ACC112 (cell line): Measurements from ENCODE around the gene POPDC2.
A peak's percentile ranks its signal among the peaks of the same experiment; 100 is the strongest.
"Not testable (repeated sequence)": the region's sequence is repeated elsewhere in the genome, so short reads cannot be mapped to it uniquely, and the experiment has no call there.

Experiments used
- H2AFZ ChIP-seq: fragments of 200-600 bp; sonication (generic); one replicate; pipeline ENCODE4 v1.6.0; 2017; ENCODE audit warnings: antibody characterized with exemption, low read length; ENCODE audit not compliant: unreplicated experiment
- H3K27ac ChIP-seq: fragments of 200-600 bp; sonication (generic); 2 replicates; pipeline ENCODE4 v1.5.1; 2014; ENCODE audit warnings: low read depth, mild to moderate bottlenecking, antibody characterized with exemption, low read length, moderate library complexity
- H3K27me3 ChIP-seq: fragments of 200-600 bp; sonication (generic); 2 replicates; pipeline ENCODE4 v1.6.1; 2014; ENCODE audit warnings: mild to moderate bottlenecking, antibody characterized with exemption, low read length, moderate library complexity, mixed read lengths; ENCODE audit not compliant: insufficient read depth
- H3K36me3 ChIP-seq: fragments of 200-600 bp; sonication (generic); 2 replicates; pipeline ENCODE4 v1.6.1; 2016; ENCODE audit warnings: mild to moderate bottlenecking, antibody characterized with exemption, low read length, moderate library complexity, mixed read lengths; ENCODE audit not compliant: insufficient read depth
- H3K4me1 ChIP-seq: fragments of 200-600 bp; sonication (generic); one replicate; pipeline ENCODE4 v1.6.1; 2016; ENCODE audit warnings: low read length, mixed read lengths; ENCODE audit not compliant: insufficient read depth, unreplicated experiment, control insufficient read depth
- H3K4me3 ChIP-seq: fragments of 200-600 bp; sonication (generic); 2 replicates; pipeline ENCODE4 v1.5.1; 2014; ENCODE audit warnings: mild to moderate bottlenecking, low read depth, low read length
- H3K79me2 ChIP-seq: fragments of 200-600 bp; sonication (generic); one replicate; pipeline ENCODE4 v1.6.0; 2016; ENCODE audit warnings: low read length; ENCODE audit not compliant: control insufficient read depth, unreplicated experiment, insufficient read depth

Gene POPDC2

DNA sequence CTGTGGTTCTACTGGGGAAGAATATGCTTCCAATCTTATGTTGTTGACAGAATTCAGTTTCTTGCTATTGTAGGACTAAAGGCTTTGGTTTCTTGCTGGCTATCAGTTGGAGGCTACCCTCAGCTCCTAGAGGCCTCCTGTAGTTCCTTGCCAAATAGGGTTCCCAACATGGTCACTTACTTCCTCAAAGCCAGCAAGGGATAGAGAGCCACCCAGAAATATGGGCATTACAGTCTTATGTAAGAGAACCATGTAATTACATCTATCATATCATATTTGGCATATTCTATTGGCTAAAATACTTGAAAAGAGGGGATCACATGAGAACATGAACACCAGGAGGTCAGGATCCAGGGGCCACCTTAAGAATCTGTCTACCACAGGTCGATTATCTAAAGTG is 23.0 kb upstream of the POPDC2 start:
- H3K4me1 ChIP-seq: no peaks in the 10 kb centered on the region

DNA sequence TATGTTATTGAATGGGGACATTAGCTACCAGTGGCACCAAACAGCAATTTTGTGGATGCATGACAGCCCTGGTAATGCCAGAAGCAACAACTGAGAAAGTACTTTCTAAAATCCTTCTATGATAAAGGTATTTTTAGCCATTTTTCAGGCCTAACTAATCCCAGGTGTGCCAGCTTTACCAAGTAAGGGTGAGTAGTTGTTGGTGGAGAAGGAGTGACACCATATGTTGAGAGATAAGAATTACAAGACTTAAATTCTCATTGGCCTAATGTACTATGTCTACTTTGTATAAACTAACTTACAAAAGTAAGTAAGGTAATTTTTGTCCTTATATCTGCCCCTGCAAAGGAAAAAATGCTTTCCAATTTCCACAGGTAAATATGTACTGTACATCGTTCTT is 20.9 kb upstream of the POPDC2 start:
- Histone ChIP-seq H3K27me3 (no peaks in the 10 kb centered on the region), H3K27ac (no peak overlapping the region), H3K4me1 (peaks cover 5% of the 10 kb centered on the region), H3K79me2 (peaks cover 4% of the 10 kb centered on the region), H3K4me3 (no peak overlapping the region), H3K36me3 (no peaks in the 10 kb centered on the region), H2AFZ (no peak overlapping the region)

More for the DNA sequence above, 23.0 kb upstream of the POPDC2 start:
- H3K27ac ChIP-seq: no peak overlapping the region
- no peaks in the 10 kb centered on the region for H3K27me3 ChIP-seq
- no peaks in the 10 kb centered on the region for H3K36me3 ChIP-seq
- H3K4me3 ChIP-seq: no peak overlapping the region
- H3K79me2 ChIP-seq: no peaks in the 10 kb centered on the region
- no peak overlapping the region for H2AFZ ChIP-seq

DNA sequence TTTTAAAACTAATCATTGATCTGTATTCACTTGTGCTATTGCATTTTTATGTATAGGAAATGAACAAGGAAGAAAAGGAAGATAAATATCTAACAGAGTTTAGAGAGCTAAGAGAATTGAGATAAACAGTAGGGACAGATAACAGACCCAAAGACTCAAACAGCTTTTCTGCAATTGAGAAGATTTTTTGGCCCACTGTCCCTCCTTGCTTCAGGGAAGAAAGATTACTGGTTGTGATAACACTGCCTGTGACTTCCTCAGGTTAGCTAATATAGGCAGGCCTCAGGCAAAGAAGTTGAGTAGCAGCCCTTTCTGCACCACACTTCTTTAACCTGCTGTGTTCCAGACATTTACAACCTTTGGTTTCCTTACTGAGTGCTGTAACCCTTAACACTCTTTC is 19.5 kb upstream of the POPDC2 start:
- Histone ChIP-seq H3K27me3 (no peaks in the 10 kb centered on the region), H3K27ac (no peak overlapping the region), H3K79me2 (peaks cover 18% of the 10 kb centered on the region), H2AFZ (no peak overlapping the region), H3K4me3 (no peak overlapping the region), H3K36me3 (no peaks in the 10 kb centered on the region), H3K4me1 (peaks cover 18% of the 10 kb centered on the region)

DNA sequence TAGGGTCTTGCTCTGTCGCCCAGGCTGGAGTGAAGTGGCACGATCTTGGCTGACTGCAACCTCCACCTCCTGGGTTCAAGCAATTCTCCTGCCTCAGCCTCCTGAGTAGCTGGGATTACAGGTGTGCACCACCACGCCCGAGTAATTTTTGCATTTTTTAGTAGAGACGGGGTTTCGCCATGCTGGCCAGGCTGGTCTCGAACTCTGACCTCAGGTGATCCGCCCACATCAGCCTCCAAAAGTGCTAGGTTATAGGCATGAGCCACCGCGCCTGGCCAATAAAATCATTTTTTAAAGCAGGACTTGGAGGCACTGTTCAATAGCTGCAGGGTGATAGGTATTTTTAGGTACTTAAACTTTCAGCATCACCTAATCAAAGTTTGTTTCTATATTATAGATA is 17.8 kb upstream of the POPDC2 start:
- not testable (repeated sequence) for H3K27me3 ChIP-seq, H3K27ac ChIP-seq, H2AFZ ChIP-seq, H3K36me3 ChIP-seq, H3K4me3 ChIP-seq
- Histone ChIP-seq H3K79me2 (peaks cover 19% of the 10 kb centered on the region), H3K4me1 (peaks cover 18% of the 10 kb centered on the region)

DNA sequence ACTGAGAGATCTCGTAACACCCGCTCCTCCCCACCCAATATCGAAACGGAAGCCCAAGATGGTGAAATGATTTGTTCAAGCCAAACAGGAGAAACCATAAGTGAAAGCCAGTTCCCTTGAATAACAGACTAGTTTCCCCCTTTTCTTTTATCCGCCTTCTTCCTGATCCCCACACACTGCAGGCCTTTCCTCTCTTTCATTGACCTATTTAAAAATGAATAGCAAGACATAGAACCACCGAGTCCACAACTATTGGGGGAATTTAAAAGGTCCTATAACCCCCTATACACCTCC is 17.2 kb upstream of the POPDC2 start:
- Histone ChIP-seq H3K4me1 (peaks cover 18% of the 10 kb centered on the region), H3K36me3 (no peaks in the 10 kb centered on the region), H3K27me3 (no peaks in the 10 kb centered on the region), H2AFZ (peak overlapping the region; percentile 98), H3K79me2 (peaks cover 19% of the 10 kb centered on the region), H3K4me3 (peak overlapping the region; percentile 86), H3K27ac (peak overlapping the region; percentile 72)

DNA sequence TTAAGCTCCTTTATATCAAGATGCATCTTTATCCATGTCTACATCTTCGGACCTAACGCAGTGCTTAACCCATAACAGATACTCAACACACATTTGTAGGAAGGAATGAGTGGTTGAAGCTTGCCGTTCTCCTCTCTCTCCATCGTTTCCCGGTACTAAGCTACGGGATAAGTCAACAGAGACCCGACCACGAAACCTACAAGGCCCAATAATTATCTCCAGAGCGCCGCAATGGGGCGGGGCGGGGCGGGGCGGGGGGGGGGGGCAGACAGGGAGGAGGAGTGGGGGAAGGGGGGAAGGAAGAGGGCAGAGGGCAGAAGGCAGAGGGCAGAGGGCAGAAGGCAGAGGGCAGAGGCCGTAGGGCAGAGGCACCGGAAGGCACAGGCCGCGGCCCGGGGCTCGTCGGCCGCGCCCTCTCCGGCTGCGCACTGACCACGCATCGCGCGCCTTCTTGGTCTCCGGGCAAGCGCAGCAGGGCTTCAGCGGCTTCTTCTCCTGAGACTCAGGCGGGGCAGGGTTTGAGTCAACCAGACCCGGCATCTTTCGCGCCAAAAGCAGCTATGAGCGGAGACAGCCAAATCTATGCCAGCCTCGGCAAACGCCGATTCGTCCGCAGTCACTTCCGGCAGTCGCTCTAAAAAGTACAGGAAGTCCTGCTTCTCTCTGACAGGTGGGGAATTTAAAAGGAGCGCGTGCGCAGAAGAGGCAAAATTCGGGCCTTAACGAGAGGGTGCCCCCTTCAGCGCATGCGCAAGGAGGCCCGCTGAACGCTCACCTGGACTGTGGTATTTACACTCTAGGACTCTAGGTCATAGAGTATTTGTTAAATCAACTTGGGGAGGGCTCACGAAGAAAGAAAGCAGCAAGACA is 16.6 kb upstream of the POPDC2 start, which contains the start of gene COX17:
Gene COX17, minus strand, starts transcription at position 636 of the 870 bp plus-strand sequence. Its CDS starts 96 bp downstream, at position 540.
- Histone ChIP-seq H3K4me1 (peaks cover 18% of the 10 kb centered on the region), H3K27ac (peak within 1 kb of the TSS; percentile 72), H3K27me3 (no peaks in the 10 kb centered on the region), H3K4me3 (peak within 1 kb of the TSS; percentile 86), H3K79me2 (peaks cover 19% of the 10 kb centered on the region), H2AFZ (peak within 1 kb of the TSS; percentile 98), H3K36me3 (peaks cover 4% of the 10 kb centered on the region; the same call in 1 of the 2 replicates)

DNA sequence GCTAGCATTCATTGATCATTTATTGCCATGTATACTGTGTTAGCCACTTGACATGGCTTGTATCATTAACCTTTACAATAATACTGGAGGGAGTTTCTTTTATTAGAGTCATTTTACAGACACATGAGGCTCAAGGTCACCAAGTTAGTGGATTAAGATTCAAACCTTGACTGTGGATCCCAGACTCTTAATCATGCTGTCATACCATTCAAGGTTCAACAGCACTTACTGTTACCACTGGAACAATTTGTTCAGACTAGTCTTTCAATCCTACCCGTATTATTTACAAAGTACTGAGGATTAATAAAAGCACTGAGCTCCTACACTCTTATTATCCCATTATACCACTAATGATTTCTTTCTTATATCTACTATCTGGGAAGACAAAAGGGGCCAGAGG is 15.6 kb upstream of the POPDC2 start:
- Histone ChIP-seq H3K4me1 (peaks cover 18% of the 10 kb centered on the region), H3K4me3 (peak overlapping the region; percentile 86), H3K36me3 (peaks cover 5% of the 10 kb centered on the region; the same call in 1 of the 2 replicates), H2AFZ (peak overlapping the region; percentile 94), H3K27ac (peak overlapping the region; percentile 72), H3K27me3 (no peaks in the 10 kb centered on the region), H3K79me2 (peaks cover 19% of the 10 kb centered on the region)

DNA sequence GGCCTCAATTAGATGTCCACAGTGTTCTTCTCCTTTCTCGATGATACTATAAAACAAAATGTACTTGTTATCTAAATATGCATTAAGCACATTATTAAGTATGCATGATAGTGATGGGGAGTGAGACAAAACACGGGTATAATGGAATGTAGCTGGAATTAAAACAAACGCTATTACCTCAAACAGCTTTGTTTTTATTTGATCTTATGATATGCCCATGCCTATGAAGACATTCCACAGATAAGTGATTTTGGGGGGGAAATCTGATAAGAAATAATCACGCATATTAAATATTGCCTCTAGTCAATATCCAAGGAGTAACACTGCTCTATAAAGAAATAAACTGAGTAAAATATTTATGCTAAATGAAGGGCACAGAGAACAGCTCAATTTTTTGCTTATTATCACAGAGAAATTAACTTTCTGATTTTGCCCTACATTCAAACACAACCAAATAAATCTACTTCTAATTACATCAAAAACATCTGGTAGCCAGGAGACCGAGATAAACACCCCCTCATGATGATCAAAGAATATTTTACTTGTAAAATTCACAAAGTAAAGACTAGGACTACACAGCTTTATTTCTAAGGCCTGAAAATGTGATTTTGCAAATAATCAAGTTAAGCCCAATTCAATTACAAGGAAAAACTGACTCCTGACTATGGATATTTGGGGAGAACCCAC is 14.9 kb upstream of the POPDC2 start:
- Histone ChIP-seq H3K27me3 (no peaks in the 10 kb centered on the region), H3K79me2 (peaks cover 19% of the 10 kb centered on the region), H3K36me3 (peaks cover 8% of the 10 kb centered on the region; the same call in 1 of the 2 replicates), H3K27ac (peak overlapping the region; percentile 72; the same call in 1 of the 2 replicates), H2AFZ (no peak overlapping the region), H3K4me1 (peaks cover 20% of the 10 kb centered on the region), H3K4me3 (peak overlapping the region; percentile 86)

DNA sequence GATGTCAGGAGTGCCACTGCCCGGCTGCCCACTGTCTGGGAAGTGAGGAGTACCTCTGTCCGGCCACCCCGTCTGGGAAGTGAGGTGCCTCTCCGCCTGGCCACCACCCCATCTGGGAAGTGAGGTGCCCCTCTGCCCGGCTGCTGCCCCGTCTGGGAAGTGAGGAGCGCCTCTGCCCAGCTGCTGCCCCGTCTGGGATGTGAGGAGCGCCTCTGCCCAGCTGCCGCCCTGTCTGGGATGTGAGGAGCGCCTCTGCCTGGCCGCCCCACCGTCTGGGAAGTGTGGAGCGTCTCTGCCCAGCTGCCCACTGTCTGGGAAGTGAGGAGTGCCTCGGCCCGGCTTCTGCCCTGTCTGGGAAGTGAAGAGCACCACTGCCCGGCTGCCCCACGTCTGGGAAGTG is 13.5 kb upstream of the POPDC2 start:
- Histone ChIP-seq H3K4me1 (peaks cover 27% of the 10 kb centered on the region), H3K36me3 (peaks cover 9% of the 10 kb centered on the region; the same call in 1 of the 2 replicates), H3K79me2 (peaks cover 19% of the 10 kb centered on the region)

DNA sequence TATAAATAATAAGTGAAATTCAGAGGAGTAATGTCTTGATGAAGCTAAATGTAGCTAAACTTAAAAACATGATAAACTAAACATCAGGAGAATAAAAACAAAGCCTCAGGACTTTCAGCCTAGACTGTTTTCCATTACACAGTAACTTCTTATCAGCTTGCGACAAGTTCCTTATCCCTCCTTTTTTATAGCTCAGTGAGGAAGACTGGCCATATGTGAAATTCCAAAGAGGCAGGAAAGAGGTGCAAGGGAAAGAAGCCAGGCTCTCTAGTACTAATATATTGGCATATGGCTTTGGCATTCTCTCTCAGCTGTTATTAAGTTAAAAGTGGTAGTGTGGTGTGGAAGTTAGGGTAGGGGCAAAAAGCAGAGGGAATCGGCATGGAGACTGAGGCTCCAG is 12.4 kb upstream of the POPDC2 start:
- H3K4me3 ChIP-seq: no peak overlapping the region
- peaks cover 26% of the 10 kb centered on the region for H3K4me1 ChIP-seq
- H3K36me3 ChIP-seq: peaks cover 13% of the 10 kb centered on the region; the same call in 1 of the 2 replicates
- no peak overlapping the region for H2AFZ ChIP-seq
- H3K27ac ChIP-seq: no peak overlapping the region
- H3K27me3 ChIP-seq: no peaks in the 10 kb centered on the region
- peaks cover 19% of the 10 kb centered on the region for H3K79me2 ChIP-seq

More for the DNA sequence above, 13.5 kb upstream of the POPDC2 start:
- Histone ChIP-seq H3K27me3 (no peaks in the 10 kb centered on the region), H3K27ac (no peak overlapping the region), H3K4me3 (no peak overlapping the region), H2AFZ (no peak overlapping the region)
